DMS53 (cell line): ENCODE results near the gene CASD1.

Experiments
- DNase-seq: peaks from one replicate; lab custom pipeline; 2025; lab: John Stamatoyannopoulos, UW

CASD1 gene

DNA sequence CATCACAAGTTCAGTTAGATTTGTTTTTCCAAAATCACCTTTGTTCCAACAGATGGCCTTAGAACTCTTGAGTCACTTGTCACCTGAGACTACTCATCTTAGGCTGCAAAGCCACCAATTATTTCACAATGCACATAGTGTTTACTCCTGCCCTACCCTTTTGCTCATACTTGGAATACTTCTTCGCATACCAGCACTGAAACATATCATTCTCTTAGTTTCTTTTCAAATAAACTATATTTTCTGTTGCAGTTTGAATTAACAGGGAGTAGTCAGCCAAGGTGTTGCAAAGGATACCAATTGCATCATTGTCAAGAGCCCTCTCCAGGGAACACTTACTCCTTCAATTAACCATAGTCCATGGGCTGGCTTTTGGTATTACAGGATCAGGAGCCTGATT lies 71.0 kb downstream of the CASD1 start:
- DNase-seq: peak; percentile 15

- DNase-seq: peak; percentile 7
These were observed 74.5 kb downstream of the CASD1 start for GRCh38 chr7:94584113-94584512.

- no peak for DNase-seq
These were observed 78.5 kb downstream of the CASD1 start for GRCh38 chr7:94588075-94588474.

DNA sequence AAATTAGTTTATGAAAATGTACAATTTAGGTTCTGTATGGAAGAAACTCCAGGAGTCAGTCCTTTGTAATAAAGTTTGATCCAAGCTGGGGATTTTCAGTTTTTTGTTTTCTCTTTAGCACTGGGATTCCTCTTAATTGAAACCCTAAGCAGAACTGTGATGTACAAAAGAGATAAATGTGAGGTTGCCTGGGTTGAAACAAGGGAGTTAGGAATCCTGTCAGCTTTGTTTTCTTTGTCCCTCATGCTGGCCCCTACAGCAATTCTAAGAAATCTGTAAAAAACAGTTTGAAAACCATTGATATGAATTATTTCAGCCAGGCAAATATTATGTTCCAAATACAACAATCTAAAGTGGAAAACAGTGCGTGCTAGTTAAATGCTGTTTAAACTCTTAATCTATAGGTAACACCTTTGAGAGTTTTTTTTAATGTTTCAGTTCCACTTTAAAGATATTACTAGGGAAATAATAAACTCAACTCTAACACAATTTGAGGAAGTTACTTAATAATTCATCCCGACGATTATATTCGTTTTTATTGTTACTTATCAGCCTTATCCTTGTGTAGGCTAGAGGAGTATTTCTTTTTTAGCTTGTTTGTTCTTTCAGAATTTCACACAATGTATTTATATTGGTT lies 81.0 kb downstream of the CASD1 start:
- no peak for DNase-seq

GRCh38 chr7:94591176-94591575 lies 81.6 kb downstream of the CASD1 start:
- DNase-seq: no peak

DNA sequence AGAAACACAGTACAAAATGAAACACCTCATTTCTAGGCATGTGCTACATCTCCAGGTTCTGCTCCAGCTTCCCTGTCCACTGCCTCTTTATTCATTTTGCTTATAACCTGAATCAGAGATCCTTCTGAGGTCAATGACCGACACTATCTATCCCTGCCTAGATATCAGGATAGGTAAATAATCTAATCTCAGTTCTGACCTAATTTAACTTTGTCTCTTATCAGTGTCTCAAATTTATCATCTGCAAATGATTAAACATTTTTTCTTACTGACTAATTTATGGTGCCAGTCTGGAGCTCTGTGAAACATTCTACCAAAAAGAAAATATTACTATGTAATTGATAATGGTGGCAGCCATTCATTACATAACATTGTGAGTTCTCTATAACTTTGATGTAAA lies 85.3 kb downstream of the CASD1 start:
- DNase-seq: no peak

GRCh38 chr7:94595717-94596116 lies 86.1 kb downstream of the CASD1 start:
- DNase-seq: no peak

- DNase-seq: no peak
These were observed 90.7 kb downstream of the CASD1 start for GRCh38 chr7:94600267-94600666.

- DNase-seq: no peak
These were observed 92.6 kb downstream of the CASD1 start for GRCh38 chr7:94602181-94602580.

DNA sequence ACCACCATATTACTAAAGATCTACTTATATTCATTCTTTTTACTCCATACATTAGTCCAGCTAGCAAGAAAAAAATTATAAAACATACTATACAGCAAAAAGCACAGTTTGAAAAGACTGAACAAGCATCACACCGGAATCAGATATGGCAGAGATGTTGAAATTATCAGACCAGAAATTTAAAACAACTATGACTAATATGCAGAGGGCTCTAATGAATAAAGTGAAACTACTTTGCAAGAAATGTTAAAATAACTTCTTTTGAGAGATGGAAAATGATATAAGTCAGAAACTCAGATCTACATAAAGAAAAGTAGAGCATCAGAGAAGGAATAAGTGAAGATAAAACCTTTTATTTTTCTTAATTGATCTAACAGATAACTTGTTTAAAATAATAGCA lies 95.4 kb downstream of the CASD1 start:
- no peak for DNase-seq
